Cardiac fibroblast (primary cell): ENCODE data around the gene F3.

ENCODE experiments used
- DNase-seq, 2 donors: peaks; one replicate each; pipeline versions ENCODE4 v3.0.0 to v3.0.0-alpha.2; 2010; ENCODE audit warnings: low read depth in 2 of 2
- H3K4me3 ChIP-seq, 2 donors: replicated peaks in 1 of 2; 1 replicate in 1 of 2; 2 replicates in 1 of 2; pipeline ENCODE4 v1.5.1; 2011; ENCODE audit warnings: low read depth in 2 of 2, low read length in 2 of 2, mild to moderate bottlenecking in 2 of 2, moderate library complexity in 1 of 2
- CTCF ChIP-seq: IDR thresholded peaks from one replicate; pipeline ENCODE4 v1.5.1; 2011; ENCODE audit warnings: low read depth, mild to moderate bottlenecking, low read length, inconsistent platforms

Gene F3

DNA sequence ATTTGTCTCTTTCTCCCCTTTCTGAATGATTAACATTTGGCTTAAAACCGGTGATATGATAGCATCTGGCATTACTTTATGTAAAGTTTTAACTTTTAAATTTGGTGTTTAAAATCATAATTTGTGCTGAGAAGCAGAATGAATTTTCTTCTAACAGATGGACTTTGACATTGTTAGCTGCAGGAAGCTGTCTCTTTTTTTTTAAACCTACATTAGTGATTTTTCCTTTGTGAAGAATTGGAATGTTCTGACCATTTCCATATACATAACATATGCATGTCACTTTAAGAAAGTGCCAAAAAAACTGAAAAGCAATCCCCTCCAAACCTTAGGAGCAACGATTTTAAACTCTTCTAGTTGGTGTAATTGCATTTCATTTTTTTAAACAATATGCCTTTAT is 22.2 kb downstream of the F3 start:
- DNase-seq = no peak
- no peak overlapping the region for H3K4me3 ChIP-seq
- no peak for TF ChIP-seq CTCF

DNA sequence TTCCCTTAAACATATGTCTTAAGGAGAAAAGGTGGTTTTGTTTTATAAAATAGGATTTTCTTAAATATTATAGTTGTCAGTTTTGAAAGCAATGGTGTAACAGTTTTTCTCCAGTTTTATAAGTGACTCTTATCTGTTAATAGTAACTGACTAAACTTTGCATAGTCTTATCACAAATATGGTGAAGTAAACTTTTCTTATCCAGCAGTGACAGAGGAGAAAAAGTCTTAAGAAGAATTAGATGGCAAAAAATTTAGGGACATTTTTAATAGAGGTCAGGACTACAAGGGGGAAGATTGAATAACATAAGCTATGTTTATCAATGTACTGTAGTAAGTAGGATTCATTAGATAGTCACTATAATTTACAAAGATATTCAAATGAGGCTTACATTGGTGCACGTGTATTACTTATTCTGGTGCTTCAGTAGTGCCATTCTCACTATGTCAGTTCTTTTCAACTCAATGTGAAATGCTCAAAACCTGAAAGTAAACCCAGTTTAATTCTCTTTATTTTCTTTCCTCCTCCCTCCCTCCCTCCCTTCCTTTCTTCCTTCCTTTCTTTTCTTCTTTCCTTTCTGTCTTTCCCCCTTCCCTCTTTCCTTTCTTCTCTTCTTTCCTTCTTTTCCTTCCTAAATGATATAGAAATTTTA is 26.1 kb downstream of the F3 start:
- TF ChIP-seq CTCF = no peak
- no peak overlapping the region for H3K4me3 ChIP-seq
- DNase-seq = no peak

DNA sequence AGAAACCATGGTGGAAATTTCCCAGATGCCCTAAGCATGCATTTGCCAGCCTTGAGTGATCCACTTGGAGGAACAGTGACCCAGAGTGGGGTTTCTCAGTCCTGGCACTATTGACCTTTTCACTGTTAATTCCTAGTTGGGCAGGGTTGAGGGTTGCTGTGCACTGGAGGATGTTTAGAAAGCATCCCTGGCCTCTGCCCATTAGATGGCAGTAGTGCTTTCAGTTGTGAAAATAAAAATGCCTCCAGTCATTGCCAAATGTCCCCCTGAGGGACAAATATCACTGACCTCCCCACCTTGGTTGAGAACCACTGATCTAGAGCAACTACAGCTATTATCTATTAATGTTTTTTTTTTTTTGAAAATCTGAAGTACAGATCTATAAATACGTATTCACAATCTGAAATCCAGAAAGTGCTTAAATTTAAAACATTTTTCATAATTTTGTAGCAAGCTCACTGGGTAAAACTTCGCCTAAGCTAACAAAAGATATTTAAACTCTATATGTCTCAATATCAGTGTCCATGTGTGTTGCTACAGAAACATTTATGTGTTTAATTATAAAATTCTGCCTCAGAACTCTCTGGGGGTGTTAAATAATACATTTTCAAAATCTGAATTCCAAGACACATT is 27.3 kb downstream of the F3 start:
- peak; percentile 45 to 54 for DNase-seq

DNA sequence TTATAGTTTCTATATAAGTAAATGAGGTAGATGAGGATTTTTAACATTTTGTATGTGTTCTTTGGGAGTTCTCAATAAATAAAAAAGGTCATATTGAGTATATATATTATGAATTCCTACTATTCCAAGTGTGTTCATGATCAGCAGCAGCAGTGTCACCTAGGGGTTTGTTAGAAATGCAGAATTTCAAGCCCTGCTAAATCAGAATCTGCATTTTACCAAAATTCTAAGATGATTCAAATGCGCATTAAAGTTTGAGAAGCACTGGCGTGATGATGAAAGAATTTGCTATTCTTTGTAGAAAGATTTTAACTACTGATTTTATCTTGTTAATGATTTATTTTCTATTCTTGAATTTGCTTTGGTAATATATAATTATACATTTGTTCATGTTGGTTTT is 28.7 kb downstream of the F3 start:
- no peak overlapping the region for H3K4me3 ChIP-seq
- DNase-seq = no peak
- no peak for TF ChIP-seq CTCF

More for the DNA sequence above, 27.3 kb downstream of the F3 start:
- TF ChIP-seq CTCF = peak; percentile 76
- H3K4me3 ChIP-seq = no peak overlapping the region

GRCh38 chr1:94504601-94505000 is 37.0 kb downstream of the F3 start:
- no peak for DNase-seq
- H3K4me3 ChIP-seq = no peak overlapping the region
- TF ChIP-seq CTCF = no peak

GRCh38 chr1:94503153-94503552 is 38.4 kb downstream of the F3 start:
- DNase-seq = no peak
- H3K4me3 ChIP-seq = no peak overlapping the region
- TF ChIP-seq CTCF = no peak
